Stimulated activated CD4-positive, alpha-beta T cell treated with anti-CD3 and anti-CD28 coated beads, Interleukin-4, amount 100 ng/mL, for 24 hours (primary cell): Measurements from ENCODE around the gene STMN3.
"Not testable (repeated sequence)": the region's sequence is repeated elsewhere in the genome, so short reads cannot be mapped to it uniquely, and the experiment has no call there.

Source experiments
- DNase-seq: peaks from one replicate; pipeline ENCODE4 v3.0.0-alpha.2; 2020

The STMN3 gene

GRCh38 chr20:63628246-63628975, 24.8 kb downstream of the STMN3 start:
- DNase-seq: peak; percentile 78

DNA sequence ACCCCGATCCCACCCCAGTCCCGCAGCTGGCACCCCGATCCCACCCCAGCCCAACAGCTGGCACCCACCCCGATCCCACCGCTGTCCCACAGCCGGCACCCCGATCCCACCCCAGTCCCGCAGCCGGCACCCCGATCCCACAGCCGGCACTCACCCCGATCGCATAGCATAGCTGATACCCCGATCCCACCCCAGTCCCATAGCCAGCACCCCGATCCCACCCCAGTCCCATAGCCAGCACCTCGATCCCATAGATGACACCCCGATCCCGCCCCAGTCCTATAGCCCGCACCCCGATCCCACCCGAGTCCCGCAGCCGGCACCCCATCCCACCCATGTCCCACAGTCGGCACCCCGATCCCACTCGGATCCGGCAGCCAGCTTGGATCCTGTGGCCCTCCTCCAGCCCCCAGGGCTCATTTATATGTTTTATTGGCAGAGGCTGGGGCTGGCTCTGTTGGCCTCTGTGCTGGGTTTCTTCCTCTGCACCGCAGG, 25.4 kb downstream of the STMN3 start:
- no peak for DNase-seq

DNA sequence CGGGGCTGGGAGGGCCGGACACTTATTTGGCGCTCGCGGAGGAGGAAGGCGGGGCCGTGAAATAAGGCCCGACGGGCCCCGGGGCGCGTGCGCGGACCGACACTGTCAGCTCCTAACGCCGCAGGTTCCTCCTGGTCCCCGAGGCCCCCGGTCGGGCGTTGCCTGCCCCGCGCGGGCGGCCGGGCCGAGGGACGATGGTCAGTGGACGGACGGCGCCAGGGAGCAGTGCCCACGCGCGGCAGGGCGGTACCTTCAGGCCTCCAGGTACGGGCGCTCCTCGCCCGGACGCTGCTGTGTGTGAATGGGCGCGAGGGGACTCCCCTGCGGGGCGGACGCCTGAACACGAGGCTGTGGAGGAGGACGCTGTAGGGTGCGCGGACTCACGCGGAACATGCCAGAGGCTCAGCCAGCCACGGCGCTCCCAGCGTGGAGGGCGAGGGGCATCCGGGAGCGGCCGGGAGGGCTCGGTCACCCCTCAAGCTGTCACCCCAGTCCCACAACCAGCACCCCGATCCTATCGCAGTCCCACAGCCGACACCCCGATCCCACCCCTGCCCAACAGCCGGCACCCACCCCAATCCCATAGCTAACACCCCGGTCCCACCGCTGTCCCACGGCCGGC, 26.0 kb downstream of the STMN3 start:
- DNase-seq: peak; percentile 93

- DNase-seq: peak; percentile 73
Measured at GRCh38 chr20:63626424-63627128, 26.6 kb downstream of the STMN3 start, which contains the start of gene GMEB2. Gene GMEB2 (minus strand): TSS chr20:63627101. CDS start chr20:63619397, 7,704 bp downstream.

DNA sequence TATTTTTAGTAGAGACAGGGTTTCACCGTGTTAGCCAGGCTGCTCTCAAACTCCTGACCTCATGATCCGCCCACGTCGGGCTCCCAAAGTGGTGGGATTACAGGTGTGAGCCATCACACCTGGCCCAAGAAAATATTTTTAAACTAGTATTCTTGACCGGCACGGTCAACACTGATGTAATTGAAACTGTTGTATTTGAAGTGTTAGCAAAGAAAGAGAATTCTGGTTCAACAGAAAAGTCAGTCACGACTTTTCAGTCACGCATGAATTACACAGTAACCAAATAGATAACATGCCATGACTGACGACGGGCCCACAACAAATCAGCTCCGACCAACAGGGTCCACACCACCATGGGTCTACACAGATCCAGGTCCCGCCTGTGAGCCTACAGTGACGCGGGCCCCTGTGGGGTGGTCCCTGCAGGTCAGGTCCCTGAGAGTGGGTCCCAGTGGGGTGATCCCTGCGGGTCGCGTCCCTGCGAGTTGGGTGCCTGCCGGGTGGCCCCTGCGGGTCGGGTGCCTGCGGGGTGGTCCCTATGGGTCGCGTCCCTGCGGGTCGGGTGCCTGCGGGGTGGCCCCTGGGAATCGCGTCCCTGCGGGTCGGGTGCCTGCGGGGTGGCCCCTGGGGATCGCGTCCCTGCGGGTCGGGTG, 27.3 kb downstream of the STMN3 start:
- DNase-seq: peak; percentile 44

DNA sequence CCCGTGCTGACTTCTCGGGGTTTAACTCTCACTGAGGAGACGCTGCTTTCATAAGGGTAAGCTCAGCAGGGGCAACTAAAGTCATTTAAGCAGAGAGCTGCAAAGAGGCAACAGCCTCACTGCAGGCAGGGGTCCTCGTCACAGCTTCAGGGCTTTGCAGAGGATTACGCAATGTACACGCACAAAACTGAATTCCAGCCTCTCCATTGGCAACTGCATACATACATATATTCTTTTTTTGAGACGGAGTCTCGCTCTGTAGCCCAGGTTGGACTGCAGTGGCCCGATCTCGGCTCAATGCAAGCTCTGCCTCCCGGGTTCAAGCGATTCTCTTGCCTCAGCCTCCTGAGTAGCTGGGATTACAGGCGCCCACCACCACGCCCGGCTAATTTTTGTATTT, 28.7 kb downstream of the STMN3 start:
- no peak for DNase-seq

- DNase-seq: no peak
Measured at GRCh38 chr20:63622732-63623131, 30.5 kb downstream of the STMN3 start.

DNA sequence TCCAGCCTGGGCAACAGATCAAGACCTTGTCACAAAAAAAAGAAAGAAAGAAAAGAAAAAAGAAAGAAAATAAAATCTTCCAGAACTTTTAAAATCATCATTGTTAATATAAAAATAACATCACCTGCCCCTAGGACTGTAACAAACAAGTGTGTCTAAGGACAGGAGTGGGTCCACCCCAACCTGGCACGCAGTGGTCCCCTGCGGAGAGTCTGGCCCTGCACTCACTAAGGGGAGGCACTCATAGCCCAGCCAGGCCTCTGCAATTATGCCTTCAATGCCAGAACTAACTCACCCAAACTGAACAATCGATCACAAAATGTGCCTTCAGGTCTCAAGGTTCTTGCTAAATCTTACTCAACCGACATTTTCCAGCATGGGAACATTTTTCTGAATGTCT, 31.1 kb downstream of the STMN3 start:
- no peak for DNase-seq

DNA sequence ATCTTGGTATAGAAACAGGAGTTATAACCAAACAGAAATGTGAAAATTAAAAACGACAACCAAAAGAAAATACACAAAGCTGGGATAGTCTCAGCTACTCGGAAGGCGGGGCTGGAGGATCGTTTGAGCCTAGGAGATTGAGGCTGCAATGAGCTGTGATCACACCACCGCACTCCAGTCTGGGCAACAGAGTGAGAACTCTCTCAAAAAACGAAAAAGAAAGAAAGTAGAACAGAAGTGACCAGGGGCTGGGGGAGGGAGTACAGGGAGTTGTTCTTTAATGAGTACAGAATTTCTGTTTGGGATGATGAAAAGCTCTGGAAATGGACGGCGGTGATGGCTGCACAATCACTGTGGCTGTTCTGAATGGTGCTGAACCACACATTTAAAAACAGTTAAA, 32.2 kb downstream of the STMN3 start:
- DNase-seq: no peak

- DNase-seq: no peak
Measured at GRCh38 chr20:63619505-63619904, 33.7 kb downstream of the STMN3 start.

DNA sequence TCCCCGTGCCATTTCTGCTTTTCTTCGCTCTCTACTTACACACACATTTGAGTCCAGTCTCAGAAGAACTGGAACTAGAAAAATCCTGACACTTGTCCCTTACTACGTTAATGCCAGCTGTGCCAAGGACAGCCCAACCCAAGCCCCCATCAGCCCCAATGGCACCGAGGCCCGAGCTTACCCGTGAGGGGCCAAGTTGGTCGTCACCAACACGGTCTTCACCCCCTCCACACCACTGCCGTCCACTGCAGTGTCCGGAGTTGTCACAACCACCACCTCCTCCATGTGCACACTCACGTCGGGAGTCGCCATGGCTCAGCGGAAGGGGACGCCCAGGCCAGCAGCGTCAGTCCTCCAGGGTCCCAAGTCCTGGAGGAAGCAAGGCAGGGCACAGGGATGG, 34.1 kb downstream of the STMN3 start:
- no peak for DNase-seq

GRCh38 chr20:63618291-63618980, 34.8 kb downstream of the STMN3 start:
- DNase-seq: no peak

DNA sequence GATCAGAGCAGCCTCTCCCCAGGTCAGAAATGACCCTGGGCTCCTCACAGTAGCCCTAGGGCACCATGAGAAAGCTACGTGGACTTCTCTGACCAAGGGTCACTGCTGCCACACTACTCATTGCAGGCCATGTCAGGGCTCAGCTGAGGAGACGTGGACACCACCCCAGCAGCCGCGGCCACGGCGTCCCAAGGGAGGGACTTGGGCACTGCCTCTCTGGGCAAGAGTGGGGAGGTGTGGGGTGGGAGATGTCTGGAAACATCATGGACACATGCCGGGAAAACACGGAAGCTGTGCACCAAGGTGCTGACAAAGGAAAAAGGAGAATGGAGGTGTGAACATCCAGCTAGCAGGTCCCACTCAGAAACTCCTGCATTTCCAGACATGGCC, 35.4 kb downstream of the STMN3 start:
- DNase-seq: no peak

GRCh38 chr20:63617092-63617875, 35.9 kb downstream of the STMN3 start:
- no peak for DNase-seq

- DNase-seq: not testable (repeated sequence)
Measured at GRCh38 chr20:63613863-63614594, 39.2 kb downstream of the STMN3 start.

- no peak for DNase-seq
Measured at GRCh38 chr20:63612276-63612931, 40.8 kb downstream of the STMN3 start.

- DNase-seq: no peak
Measured at GRCh38 chr20:63611646-63612045, 41.6 kb downstream of the STMN3 start.

GRCh38 chr20:63610581-63611435, 42.4 kb downstream of the STMN3 start:
- no peak for DNase-seq

DNA sequence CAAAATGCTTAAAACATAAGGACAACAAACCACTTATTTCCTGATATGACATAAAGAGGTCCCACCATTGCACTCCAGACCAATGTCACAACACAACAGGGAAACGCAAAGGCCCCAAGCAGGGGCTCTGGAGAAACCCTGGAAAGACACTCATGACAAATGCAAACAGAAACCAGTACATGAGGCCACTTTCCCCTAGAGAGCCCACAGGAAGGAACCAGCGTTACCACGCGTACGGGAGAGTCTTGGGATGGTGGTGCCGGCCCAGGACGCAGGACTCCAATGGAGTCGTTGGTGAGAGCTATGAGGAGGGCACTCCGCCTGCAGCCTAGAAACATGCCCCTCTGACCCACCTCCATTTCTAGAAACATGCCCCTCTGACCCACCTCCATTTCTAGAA, 46.5 kb downstream of the STMN3 start:
- DNase-seq: no peak

- no peak for DNase-seq
Measured at GRCh38 chr20:63602321-63602720, 50.9 kb downstream of the STMN3 start.
